Activated CD8-positive, alpha-beta T cell treated with anti-CD3 and anti-CD28 coated beads for 36 hours (primary cell): ENCODE results near the gene CCDC127. TPM values are rescaled to one million over a fixed set of nuclear protein-coding genes. Genes with fewer than 3 reads are reported as not detected.
"Not testable (repeated sequence)": the region's sequence is repeated elsewhere in the genome, so short reads cannot be mapped to it uniquely, and the experiment has no call there.

Source experiments
- ATAC-seq: fragments of 200-7000 bp; cut with Tn5 transposase; one replicate; pipeline ENCODE4 v1.10.0; 2021; ENCODE audit warnings: mild to moderate bottlenecking, moderate library complexity
- CTCF ChIA-PET: fragments of 350-600 bp; sonication (Branson Sonifier 250); formaldehyde crosslinking; loops from one replicate; lab custom pipeline; 2021; ENCODE audit warnings: antibody characterized with exemption; lab: Charles Lee
- POLR2A ChIA-PET: fragments of 350-600 bp; sonication (Branson Sonifier 250); formaldehyde crosslinking; loops from one replicate; lab custom pipeline; 2021; ENCODE audit warnings: antibody characterized with exemption; lab: Charles Lee
- DNase-seq: peaks from one replicate; pipeline ENCODE4 v3.0.0-alpha.2; 2020
- H3K27ac Mint-ChIP-seq: one replicate; pipeline ENCODE4 v1.8.0; 2021; ENCODE audit warnings: mild to moderate bottlenecking, mixed read lengths
- H3K27me3 Mint-ChIP-seq: one replicate; pipeline ENCODE4 v1.8.0; 2021; ENCODE audit warnings: mixed read lengths
- H3K36me3 Mint-ChIP-seq: one replicate; pipeline ENCODE4 v1.8.0; 2021; ENCODE audit warnings: low read depth, mixed read lengths
- H3K4me1 Mint-ChIP-seq: one replicate; pipeline ENCODE4 v1.8.0; 2021; ENCODE audit warnings: low read depth, mixed read lengths
- H3K4me3 Mint-ChIP-seq: one replicate; pipeline ENCODE4 v1.8.0; 2021; ENCODE audit warnings: mild to moderate bottlenecking, moderate library complexity, mixed read lengths
- H3K9me3 Mint-ChIP-seq: one replicate; pipeline ENCODE4 v1.8.0; 2021; ENCODE audit warnings: mixed read lengths
- CTCF ChIP-seq: fragments of 200-600 bp; IDR thresholded peaks from one replicate; pipeline ENCODE4 v1.8.0; 2022; ENCODE audit warnings: antibody characterized with exemption, mild to moderate bottlenecking
- intact Hi-C: fragments of 100-400 bp; cut with micrococcal nuclease; formaldehyde crosslinking; loops from one replicate; pipeline ENCODE4 v1.10.0; 2022
- total RNA-seq, 2 experiments: library from RNA; stranded (reverse); gene quantifications; one replicate each; pipeline ENCODE4 v1.2.3, GENCODE V29; 2021

CCDC127 gene
- total RNA-seq = 1 to 10 TPM; 4.2 to 4.3 TPM

- DNase-seq (peak; percentile 97), ATAC-seq (peak; percentile 88)
- intact Hi-C loops, H3K27me3 Mint-ChIP-seq, H3K9me3 Mint-ChIP-seq: not testable (repeated sequence)
- Mint-ChIP-seq H3K36me3 (peaks cover 33% of the 10 kb centered on the region), H3K4me3 (peak within 1 kb of the TSS; percentile 92), H3K27ac (peak within 1 kb of the TSS; percentile 94), H3K4me1 (peaks cover 53% of the 10 kb centered on the region)
- CTCF ChIA-PET = interaction anchor here (0.6 to 3.5 kb wide), 2 partner anchors 16 to 30 kb away, joined by 3 to 23 read pairs; no protein-coding TSS in a partner anchor
- POLR2A ChIA-PET = interaction anchor here (1.0 kb wide), 2 partner anchors 10 to 53 kb away, joined by 3 to 4 read pairs; partner anchors contain the start of gene PDCD6
Observed at GRCh38 chr5:217494-218456, at the start of gene CCDC127, which contains the start of gene SDHA. CCDC127 (minus strand) TSS chr5:218153; CDS start chr5:216849, 1,304 bp downstream. SDHA (plus strand) TSS chr5:218320; CDS start chr5:218356, 36 bp downstream.

DNA sequence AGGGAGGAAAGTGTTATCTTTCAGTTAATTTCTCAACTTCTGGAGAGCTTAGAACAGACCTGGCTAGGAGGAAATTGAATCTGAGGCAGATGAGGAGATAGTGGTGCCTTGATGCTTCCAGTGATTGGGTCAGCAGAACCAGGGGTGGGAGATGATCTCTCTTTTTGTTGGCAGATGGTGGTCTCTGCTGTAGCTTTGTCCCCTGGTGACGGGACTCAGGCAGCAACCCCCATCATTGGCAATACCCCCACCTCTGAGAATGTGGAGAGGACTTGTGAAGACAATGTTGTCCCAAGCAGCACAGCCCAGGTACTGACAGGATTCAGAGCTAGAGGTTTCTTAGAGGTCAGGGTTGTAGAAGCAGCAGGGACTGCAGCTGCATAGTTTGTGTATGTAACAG is 49.8 kb upstream of the CCDC127 start:
- CTCF ChIA-PET = no interaction called here
- intact Hi-C loops = no loop called here
- H3K9me3 Mint-ChIP-seq = no peaks in the 10 kb centered on the region
- peaks cover 32% of the 10 kb centered on the region for H3K4me1 Mint-ChIP-seq
- peak overlapping the region; percentile 36 for H3K27ac Mint-ChIP-seq
- DNase-seq = no peak
- H3K27me3 Mint-ChIP-seq = no peaks in the 10 kb centered on the region
- peaks cover 19% of the 10 kb centered on the region for H3K36me3 Mint-ChIP-seq
- no peak for ATAC-seq
- POLR2A ChIA-PET = no interaction called here
- H3K4me3 Mint-ChIP-seq = no peak overlapping the region
- no peak for TF ChIP-seq CTCF

DNA sequence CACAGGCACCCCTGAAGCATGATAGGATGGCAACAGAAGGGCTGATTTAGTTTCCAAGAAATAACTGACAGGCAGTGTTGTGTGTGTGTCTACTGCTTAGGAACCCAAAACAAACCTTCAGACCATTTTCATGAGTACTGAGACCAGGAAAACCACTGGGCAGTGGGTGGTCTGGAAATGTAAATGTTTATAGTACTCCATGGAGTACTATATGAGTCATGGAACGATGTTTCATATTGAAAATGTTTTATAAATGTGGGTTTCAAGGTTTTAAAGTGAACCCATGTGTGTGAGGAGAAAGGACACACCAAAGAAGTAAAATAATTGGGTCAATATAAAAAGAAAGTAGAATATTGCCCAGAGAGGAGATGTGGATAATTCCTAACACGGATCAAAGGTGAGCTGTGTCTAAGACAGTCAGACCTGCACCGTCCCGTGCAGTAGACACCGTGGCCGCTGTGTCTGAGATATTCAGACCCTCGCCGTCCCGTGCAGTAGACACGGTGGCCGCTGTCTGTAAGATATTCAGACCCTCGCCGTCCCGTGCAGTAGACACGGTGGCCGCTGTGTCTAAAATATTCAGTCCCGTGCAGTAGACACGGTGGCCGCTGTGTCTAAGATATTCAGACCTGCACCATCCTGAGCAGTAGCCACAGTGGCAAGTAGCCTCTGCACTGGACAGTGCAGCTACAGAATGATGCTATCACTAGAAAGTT is 48.5 kb upstream of the CCDC127 start:
- intact Hi-C loops, H3K4me3 Mint-ChIP-seq, H3K9me3 Mint-ChIP-seq, CTCF ChIA-PET, H3K27me3 Mint-ChIP-seq, ATAC-seq: not testable (repeated sequence)
- peak; percentile 48 for DNase-seq
- Mint-ChIP-seq H3K36me3 (peaks cover 21% of the 10 kb centered on the region), H3K4me1 (peaks cover 28% of the 10 kb centered on the region), H3K27ac (peak overlapping the region; percentile 66)
- POLR2A ChIA-PET = interaction anchor here (0.6 kb wide), 1 partner anchor 67 kb away, joined by 3 read pairs; no protein-coding TSS in a partner anchor

DNA sequence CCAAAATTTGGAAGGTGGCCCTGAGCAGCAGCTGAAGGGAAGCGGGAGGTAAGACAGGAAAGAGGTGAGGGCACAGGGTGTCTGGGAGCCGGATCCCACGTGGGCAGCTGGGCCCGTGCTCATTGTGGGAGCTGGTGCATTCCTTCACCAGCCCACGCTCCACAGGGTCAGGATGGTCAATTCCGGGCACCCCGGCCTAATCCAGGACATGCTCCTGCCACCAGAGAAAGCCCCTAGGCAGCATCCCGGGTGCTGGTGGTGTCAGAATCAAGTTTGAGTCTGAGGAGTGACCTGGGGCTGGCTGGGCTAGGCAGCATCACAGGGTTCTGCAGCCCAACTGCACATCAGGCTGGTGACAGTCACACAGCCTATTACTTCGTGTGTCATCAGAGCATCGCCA is 46.4 kb upstream of the CCDC127 start:
- intact Hi-C loops = no loop called here
- ChIA-PET POLR2A (no interaction called here), CTCF (no interaction called here)
- peaks cover 3% of the 10 kb centered on the region for H3K9me3 Mint-ChIP-seq
- H3K27ac Mint-ChIP-seq = peak overlapping the region; percentile 59
- DNase-seq = no peak
- no peak for ATAC-seq
- peaks cover 22% of the 10 kb centered on the region for H3K36me3 Mint-ChIP-seq
- no peak overlapping the region for H3K4me3 Mint-ChIP-seq
- TF ChIP-seq CTCF = no peak
- H3K4me1 Mint-ChIP-seq = peaks cover 19% of the 10 kb centered on the region
- no peaks in the 10 kb centered on the region for H3K27me3 Mint-ChIP-seq

GRCh38 chr5:263275-263974 is 45.5 kb upstream of the CCDC127 start:
- CTCF ChIA-PET, H3K4me3 Mint-ChIP-seq, H3K9me3 Mint-ChIP-seq, H3K27me3 Mint-ChIP-seq, intact Hi-C loops, POLR2A ChIA-PET, DNase-seq, ATAC-seq: not testable (repeated sequence)
- peaks cover 27% of the 10 kb centered on the region for H3K36me3 Mint-ChIP-seq
- peak overlapping the region; percentile 59 for H3K27ac Mint-ChIP-seq
- peaks cover 19% of the 10 kb centered on the region for H3K4me1 Mint-ChIP-seq

DNA sequence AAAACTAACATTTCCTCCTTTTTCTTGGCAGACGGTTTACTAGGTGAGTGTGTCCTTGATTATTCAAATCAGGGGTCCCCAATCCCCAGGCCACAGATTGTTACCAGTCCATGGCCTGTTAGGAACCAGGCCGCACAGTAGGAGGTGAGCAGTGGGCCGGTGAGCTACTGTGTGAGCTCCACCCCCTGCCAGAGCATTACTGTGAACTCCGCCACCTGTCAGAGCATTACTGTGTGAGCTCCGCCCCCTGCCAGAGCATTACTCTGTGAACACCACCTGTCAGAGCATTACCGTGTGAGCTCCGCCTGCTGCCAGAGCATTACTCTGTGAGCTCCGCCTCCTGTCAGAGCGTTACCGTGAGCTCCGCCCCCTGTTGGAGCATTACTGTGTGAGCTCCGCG is 39.2 kb upstream of the CCDC127 start:
- ATAC-seq (no peak), DNase-seq (no peak)
- H3K27ac Mint-ChIP-seq = no peak overlapping the region
- H3K27me3 Mint-ChIP-seq = no peaks in the 10 kb centered on the region
- peaks cover 45% of the 10 kb centered on the region for H3K36me3 Mint-ChIP-seq
- H3K9me3 Mint-ChIP-seq = peaks cover 6% of the 10 kb centered on the region
- POLR2A ChIA-PET = interaction anchor here (0.6 kb wide), 1 partner anchor 10 kb away, joined by 3 read pairs; no protein-coding TSS in a partner anchor
- intact Hi-C loops = no loop called here
- no peak for TF ChIP-seq CTCF
- CTCF ChIA-PET = no interaction called here
- peaks cover 3% of the 10 kb centered on the region for H3K4me1 Mint-ChIP-seq
- no peak overlapping the region for H3K4me3 Mint-ChIP-seq

DNA sequence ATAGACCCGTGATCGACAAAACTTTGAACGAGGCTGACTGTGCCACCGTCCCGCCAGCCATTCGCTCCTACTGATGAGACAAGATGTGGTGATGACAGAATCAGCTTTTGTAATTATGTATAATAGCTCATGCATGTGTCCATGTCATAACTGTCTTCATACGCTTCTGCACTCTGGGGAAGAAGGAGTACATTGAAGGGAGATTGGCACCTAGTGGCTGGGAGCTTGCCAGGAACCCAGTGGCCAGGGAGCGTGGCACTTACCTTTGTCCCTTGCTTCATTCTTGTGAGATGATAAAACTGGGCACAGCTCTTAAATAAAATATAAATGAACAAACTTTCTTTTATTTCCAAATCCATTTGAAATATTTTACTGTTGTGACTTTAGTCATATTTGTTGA is 38.4 kb upstream of the CCDC127 start:
- H3K4me3 Mint-ChIP-seq, DNase-seq, H3K9me3 Mint-ChIP-seq, POLR2A ChIA-PET, intact Hi-C loops, CTCF ChIA-PET, H3K27ac Mint-ChIP-seq, H3K4me1 Mint-ChIP-seq, ATAC-seq, H3K27me3 Mint-ChIP-seq: not testable (repeated sequence)
- peaks cover 44% of the 10 kb centered on the region for H3K36me3 Mint-ChIP-seq

- intact Hi-C loops, POLR2A ChIA-PET, CTCF ChIA-PET, H3K4me3 Mint-ChIP-seq, H3K9me3 Mint-ChIP-seq, H3K27ac Mint-ChIP-seq, H3K27me3 Mint-ChIP-seq, DNase-seq, H3K4me1 Mint-ChIP-seq, ATAC-seq: not testable (repeated sequence)
- H3K36me3 Mint-ChIP-seq = peaks cover 44% of the 10 kb centered on the region
Observed at GRCh38 chr5:255116-255515, 37.2 kb upstream of the CCDC127 start.
